H1 (cell line): Measurements from ENCODE around the gene ZNF697. TPM values are rescaled to one million over a fixed set of nuclear protein-coding genes. Genes with fewer than 3 reads are reported as not detected.

Source experiments
- CTCF ChIA-PET: fragments of 300-600 bp; sonication (Branson Sonifier 250); formaldehyde crosslinking; loops from one replicate; lab custom pipeline; 2021; ENCODE audit not compliant: partially characterized antibody; lab: Charles Lee
- POLR2A ChIA-PET: fragments of 300-600 bp; sonication (Branson Sonifier 250); formaldehyde crosslinking; loops from one replicate; lab custom pipeline; 2021; ENCODE audit warnings: inconsistent platforms; ENCODE audit not compliant: partially characterized antibody; lab: Charles Lee
- DNase-seq, 2 experiments: peaks; one replicate each; pipeline versions ENCODE4 v3.0.0 to v3.0.0-alpha.2; 2010 to 2022; ENCODE audit warnings: low spot score in 2 of 2, low read depth in 1 of 2, mixed read lengths in 1 of 2
- FAIRE-seq: peaks from 2 replicates; lab custom pipeline; 2011; peaks lifted over from hg19 to GRCh38; lab: Jason Lieb, UNC
- H2AFZ ChIP-seq: 2 replicates; pipeline ENCODE4 v1.8.1; 2012; ENCODE audit warnings: low read length, inconsistent platforms
- H2AK5ac ChIP-seq: 2 replicates; pipeline ENCODE4 v1.6.1; 2013; ENCODE audit warnings: low read depth, low read length
- H2BK120ac ChIP-seq: replicated peaks from 2 replicates; pipeline ENCODE3; 2013; ENCODE audit warnings: low read depth, low read length, inconsistent platforms
- H2BK12ac ChIP-seq: 2 replicates; pipeline ENCODE4 v1.6.1; 2013; ENCODE audit warnings: low read depth, low read length
- H2BK15ac ChIP-seq: 2 replicates; pipeline ENCODE4 v1.6.1; 2013; ENCODE audit warnings: low read length
- H2BK20ac ChIP-seq: 2 replicates; pipeline ENCODE4 v1.6.1; 2013; ENCODE audit warnings: low read length
- H2BK5ac ChIP-seq: 2 replicates; pipeline ENCODE4 v1.6.1; 2013; ENCODE audit warnings: low read depth, low read length
- H3K14ac ChIP-seq: 2 replicates; pipeline ENCODE4 v1.6.1; 2013; ENCODE audit warnings: inconsistent platforms; ENCODE audit not compliant: insufficient read length
- H3K18ac ChIP-seq: 2 replicates; pipeline ENCODE4 v1.6.1; 2013; ENCODE audit warnings: low read length; ENCODE audit errors: extremely low read depth
- H3K23ac ChIP-seq: 2 replicates; pipeline ENCODE4 v1.6.1; 2013; ENCODE audit warnings: inconsistent platforms; ENCODE audit not compliant: insufficient read length
- H3K23me2 ChIP-seq: 2 replicates; pipeline ENCODE4 v1.6.1; 2013; ENCODE audit warnings: low read depth, low read length
- H3K27ac ChIP-seq: 2 replicates; pipeline ENCODE4 v1.6.1; 2011; ENCODE audit warnings: low read depth, low read length, inconsistent platforms
- H3K27me3 ChIP-seq, 4 experiments: replicated peaks in 1 of 4; 1 replicate in 1 of 4; 2 replicates in 3 of 4; pipeline versions ENCODE4 v1.6.1 to v1.8.1; 2011 to 2013; ENCODE audit warnings: low read length in 3 of 4, mild to moderate bottlenecking in 3 of 4, inconsistent platforms in 2 of 4, mixed read lengths in 2 of 4, moderate library complexity in 1 of 4; ENCODE audit not compliant: control insufficient read depth in 3 of 4, insufficient read depth in 3 of 4; ENCODE audit errors: extremely low read depth in 1 of 4
- H3K36me3 ChIP-seq, 4 experiments: 2 replicates each; pipeline versions ENCODE4 v1.6.1 to v1.8.1; 2011 to 2013; ENCODE audit warnings: mild to moderate bottlenecking in 4 of 4, low read length in 3 of 4, moderate library complexity in 2 of 4, control low read depth in 1 of 4, inconsistent platforms in 1 of 4; ENCODE audit not compliant: insufficient read depth in 4 of 4, control insufficient read depth in 2 of 4
- H3K4ac ChIP-seq: replicated peaks from 2 replicates; pipeline ENCODE3; 2013; ENCODE audit warnings: low read length, low read depth, mixed read lengths, inconsistent platforms; ENCODE audit not compliant: insufficient read length
- H3K4me1 ChIP-seq, 4 experiments: replicated peaks in 1 of 4; 1 replicate in 1 of 4; 2 replicates in 3 of 4; pipeline versions ENCODE4 v1.6.1 to v1.8.1; 2011 to 2013; ENCODE audit warnings: low read length in 3 of 4, inconsistent platforms in 2 of 4, mixed read lengths in 1 of 4; ENCODE audit not compliant: insufficient read depth in 4 of 4, control insufficient read depth in 3 of 4
- H3K4me2 ChIP-seq, 2 experiments: 2 replicates each; pipeline versions ENCODE4 v1.6.1 to v1.8.1; 2011 to 2013; ENCODE audit warnings: low read depth in 2 of 2, low read length in 2 of 2, control low read depth in 1 of 2, inconsistent platforms in 1 of 2, mild to moderate bottlenecking in 1 of 2; ENCODE audit not compliant: insufficient read depth in 1 of 2
- H3K4me3 ChIP-seq, 4 experiments: fragments of 200-600, 300-600 bp in 1 of 4; sonication (generic), shearing (Covaris generic), sonication (Bioruptor Twin) in 1 of 4; 2 replicates each; pipeline versions ENCODE4 v1.5.1 to v1.8.1; 2011 to 2016; ENCODE audit warnings: low read length in 4 of 4, low read depth in 3 of 4, control low read depth in 2 of 4, inconsistent platforms in 2 of 4, mild to moderate bottlenecking in 2 of 4, mixed read lengths in 1 of 4, moderate library complexity in 1 of 4; ENCODE audit not compliant: insufficient read depth in 2 of 4; ENCODE audit errors: extremely low read depth in 1 of 4
- H3K56ac ChIP-seq: replicated peaks from 2 replicates; pipeline ENCODE3; 2013; ENCODE audit warnings: low read depth, mild to moderate bottlenecking, mixed read lengths, low read length, inconsistent platforms; ENCODE audit not compliant: insufficient read length
- H3K79me1 ChIP-seq: 2 replicates; pipeline ENCODE4 v1.6.1; 2013; ENCODE audit warnings: low read depth, low read length, control low read depth
- H3K79me2 ChIP-seq, 2 experiments: 2 replicates each; pipeline versions ENCODE4 v1.6.1 to v1.8.1; 2012 to 2013; ENCODE audit warnings: low read length in 2 of 2, mild to moderate bottlenecking in 2 of 2, inconsistent platforms in 1 of 2; ENCODE audit not compliant: insufficient read depth in 2 of 2, control insufficient read depth in 1 of 2
- H3K9ac ChIP-seq, 4 experiments: replicated peaks in 1 of 4; 1 replicate in 1 of 4; 2 replicates in 3 of 4; pipeline versions ENCODE4 v1.6.1 to v1.8.1; 2011 to 2013; ENCODE audit warnings: low read depth in 3 of 4, low read length in 3 of 4, control low read depth in 2 of 4, mild to moderate bottlenecking in 2 of 4, moderate library complexity in 2 of 4, inconsistent platforms in 1 of 4; ENCODE audit errors: extremely low read depth in 1 of 4
- H3K9me3 ChIP-seq, 2 experiments: 2 replicates each; pipeline versions ENCODE4 v1.6.1 to v1.8.1; 2012 to 2013; ENCODE audit warnings: mild to moderate bottlenecking in 2 of 2, moderate library complexity in 2 of 2, control low read depth in 1 of 2, inconsistent platforms in 1 of 2, low read depth in 1 of 2, low read length in 1 of 2, mixed read lengths in 1 of 2; ENCODE audit not compliant: insufficient read depth in 2 of 2
- H4K20me1 ChIP-seq, 2 experiments: replicated peaks in 1 of 2; 2 replicates each; pipeline versions ENCODE3 to v1.8.1; 2011 to 2013; ENCODE audit warnings: inconsistent platforms in 2 of 2, low read length in 2 of 2, mild to moderate bottlenecking in 1 of 2; ENCODE audit not compliant: insufficient read depth in 2 of 2, control insufficient read depth in 1 of 2
- H4K5ac ChIP-seq: 2 replicates; pipeline ENCODE4 v1.6.1; 2013; ENCODE audit warnings: low read length, low read depth, mixed read lengths, inconsistent platforms; ENCODE audit not compliant: insufficient read length
- H4K8ac ChIP-seq: 2 replicates; pipeline ENCODE4 v1.8.0; 2013; ENCODE audit warnings: mild to moderate bottlenecking, moderate library complexity, low read length, inconsistent platforms; ENCODE audit not compliant: insufficient read depth; ENCODE audit errors: extremely low read depth
- H4K91ac ChIP-seq: replicated peaks from 2 replicates; pipeline ENCODE3; 2013; ENCODE audit warnings: low read length, mixed read lengths, inconsistent platforms; ENCODE audit not compliant: insufficient read length
- BRCA1 ChIP-seq: IDR thresholded peaks from 2 replicates; pipeline ENCODE4 v1.6.1; 2012; ENCODE audit warnings: low read depth, low read length, improper control_type of control experiment
- CHD2 ChIP-seq: IDR thresholded peaks from 2 replicates; pipeline ENCODE4 v1.6.1; 2012; ENCODE audit warnings: low read length, improper control_type of control experiment
- EGR1 ChIP-seq: IDR thresholded peaks from 2 replicates; pipeline ENCODE4 v1.6.1; 2011; ENCODE audit warnings: low read depth, low read length, borderline replicate concordance
- EZH2 ChIP-seq: fragments of 200-600 bp; sonication (generic); IDR thresholded peaks from 2 replicates; pipeline ENCODE4 v1.7.1; 2012; ENCODE audit warnings: low read depth, mild to moderate bottlenecking, moderate library complexity, low read length, inconsistent platforms; ENCODE audit not compliant: severe bottlenecking
- HDAC6 ChIP-seq: IDR thresholded peaks from one replicate; pipeline ENCODE4 v1.7.1; 2012; ENCODE audit warnings: low read depth, mild to moderate bottlenecking, inconsistent platforms, low read length, moderate library complexity
- JUND ChIP-seq: IDR thresholded peaks from 2 replicates; pipeline ENCODE4 v1.6.1; 2011; ENCODE audit warnings: mild to moderate bottlenecking, improper control_type of control experiment, low read length
- POLR2AphosphoS5 ChIP-seq: IDR thresholded peaks from 2 replicates; pipeline ENCODE4 v1.6.1; 2011; ENCODE audit warnings: low read depth, low read length
- SIN3A ChIP-seq, 2 experiments: IDR thresholded peaks in 1 of 2; conservative IDR thresholded peaks in 1 of 2; 2 replicates each; pipeline ENCODE4 v1.6.1; 2011 to 2012; ENCODE audit warnings: low read length in 2 of 2, improper control_type of control experiment in 1 of 2, low read depth in 1 of 2, mild to moderate bottlenecking in 1 of 2
- SUZ12 ChIP-seq: fragments of 200-600 bp; sonication (generic); IDR thresholded peaks from 2 replicates; pipeline ENCODE4 v1.6.1; 2012; ENCODE audit warnings: mild to moderate bottlenecking, inconsistent platforms, low read length, moderate library complexity, mixed read lengths
- WGBS, 2 experiments: shearing (Covaris generic) in 1 of 2; methylation state at CpG; one replicate each; pipeline versions ENCODE4 v1.1.6 to v1.1.7; 2013 to 2015; ENCODE audit warnings: low lambda C conversion rate in 2 of 2, mixed read lengths in 2 of 2, inconsistent platforms in 1 of 2, low coverage in 1 of 2, missing lambda C conversion rate in 1 of 2; ENCODE audit not compliant: insufficient replicate concordance in 2 of 2, insufficient coverage in 1 of 2, insufficient read length in 1 of 2; ENCODE audit errors: extremely low coverage in 1 of 2, missing lambda C conversion rate in 1 of 2; 5-methylcytosine and 5-hydroxymethylcytosine counted together
- polyA plus RNA-seq, 7 experiments: library from polyadenylated mRNA; depleted of rRNA in 3 of 7; stranded (reverse) in 5 of 7; unstranded in 2 of 7; fragments of >200 nt in 5 of 7; fragments of 200-250 nt in 2 of 7; gene quantifications; 1 replicate in 5 of 7; 2 replicates in 1 of 7; 4 replicates in 1 of 7; pipeline versions ENCODE4 v1.2.1 to v1.2.3, GENCODE V29; 2011 to 2013; ENCODE audit warnings: missing spikeins in 2 of 7, mixed read lengths in 2 of 7
- total RNA-seq: library from RNA; stranded (reverse); fragmentation: NEBNext Ultra II Directional; extraction: Animal tissue kit (Norgen Biotek cat#: 25700); gene quantifications from 2 replicates; pipeline ENCODE4 v1.2.1, GENCODE V29; 2021

ZNF697 gene
- total and polyA plus RNA-seq, 2 of the 8 experiments (the other 6 are each of a cell fraction or from before 2014, with no cell fraction given), result 5.6 to 18.3 TPM

- no peaks in the 10 kb centered on the region; the same call in 1 of the 2 replicates for H3K23me2 ChIP-seq
- DNase-seq (no peak), FAIRE-seq (no peak)
- no peak overlapping the region for H2BK120ac ChIP-seq
- H3K4me3 ChIP-seq, result peak overlapping the region in 1 of 4 experiments; percentile 55; a peak in 1 of 8 replicates
- no peak overlapping the region for H2BK12ac ChIP-seq
- no peak overlapping the region for H4K5ac ChIP-seq
- H2AK5ac ChIP-seq, result no peak overlapping the region
- H3K4me1 ChIP-seq, result peaks cover 5 to 16% (median 12%) of the 10 kb centered on the region in 4 experiments; a peak in 6 of 7 replicates
- H3K79me2 ChIP-seq, result no peaks in the 10 kb centered on the region
- no peak overlapping the region for H4K8ac ChIP-seq
- TF ChIP-seq SIN3A (conservative IDR thresholded peaks at IDR 0.05 in 1 of 2, IDR thresholded peaks at IDR 0.05 in 1 of 2; ENCODE audit: low read depth in 1 of 2, low read length in 2 of 2) (no peak), SUZ12 (no peak), JUND (no peak), EZH2 (no peak), CHD2 (no peak), EGR1 (no peak), BRCA1 (no peak), HDAC6 (no peak), POLR2AphosphoS5 (no peak)
- H3K9me3 ChIP-seq, result no peaks in the 10 kb centered on the region
- H3K27me3 ChIP-seq, result no peaks in the 10 kb centered on the region
- H3K79me1 ChIP-seq, result no peaks in the 10 kb centered on the region
- no peak overlapping the region for H3K9ac ChIP-seq
- no peaks in the 10 kb centered on the region for H4K20me1 ChIP-seq
- no peak overlapping the region for H3K23ac ChIP-seq
- H3K4ac ChIP-seq, result no peak overlapping the region
- H3K56ac ChIP-seq, result no peak overlapping the region
- CTCF ChIA-PET, result interaction anchor here (0.7 to 10.4 kb wide), 25 partner anchors 9 to 196 kb away, joined by 3 to 141 read pairs (median 8); partner anchors contain the start of genes PHGDH and ZNF697
- H3K27ac ChIP-seq, result no peak overlapping the region
- H3K36me3 ChIP-seq, result no peaks in the 10 kb centered on the region
- H2AFZ ChIP-seq, result no peak overlapping the region
- peak overlapping the region in 1 of 2 experiments; percentile 54; a peak in 1 of 4 replicates for H3K4me2 ChIP-seq
- H2BK20ac ChIP-seq, result no peak overlapping the region
- H4K91ac ChIP-seq, result no peak overlapping the region
- 80% methylated on average over 5 of the region's 6 CpGs; no CpG with 5 or more reads in 1 of the 2 experiments for WGBS, 2 experiments
- POLR2A ChIA-PET, result interaction anchor here (0.8 to 10.2 kb wide), 10 partner anchors 9 to 70 kb away, joined by 3 to 167 read pairs (median 6); partner anchors contain the start of genes PHGDH and ZNF697
- H3K14ac ChIP-seq, result no peak overlapping the region
- H2BK15ac ChIP-seq, result no peak overlapping the region
- no peak overlapping the region for H3K18ac ChIP-seq
- H2BK5ac ChIP-seq, result no peak overlapping the region
Observed at GRCh38 chr1:119674835-119675289, 26.8 kb upstream of the ZNF697 start.
